ENCODE measurements around the gene ALKBH5. TPM values are rescaled to one million over a fixed set of nuclear protein-coding genes. Genes with fewer than 3 reads are reported as not detected.
A peak's percentile ranks its signal among the peaks of the same experiment; 100 is the strongest.

ALKBH5 gene
- total RNA-seq, 2 experiments from 2014 or later: 118 to 125 TPM

GRCh38 chr17:18161207-18162145, 22.2 kb upstream of the ALKBH5 start:
- Mint-ChIP-seq H3K9me3 (no peaks in the 10 kb centered on the region), H3K4me3 (no peak overlapping the region), H3K27me3 (peaks cover 1% of the 10 kb centered on the region), H3K27ac (no peak overlapping the region), H3K36me3 (ENCODE audit: low read depth) (no peaks in the 10 kb centered on the region), H3K4me1 (peaks cover 7% of the 10 kb centered on the region)
- ChIA-PET CTCF (interaction anchor here (1.0 kb wide), 1 partner anchor 9 kb away, joined by 3 read pairs; no protein-coding TSS in a partner anchor), POLR2A (interaction anchor here (1.0 kb wide), 1 partner anchor 22 kb away, joined by 3 read pairs; no protein-coding TSS in a partner anchor)
- DNase-seq: no peak

- H3K4me1 Mint-ChIP-seq: peaks cover 3% of the 10 kb centered on the region
- H3K27ac Mint-ChIP-seq: no peak overlapping the region
- H3K9me3 Mint-ChIP-seq: no peaks in the 10 kb centered on the region
- no peak for DNase-seq
- no peak overlapping the region for H3K4me3 Mint-ChIP-seq
- CTCF ChIA-PET: no interaction called here
- H3K36me3 Mint-ChIP-seq (ENCODE audit: low read depth): no peaks in the 10 kb centered on the region
- peaks cover 1% of the 10 kb centered on the region for H3K27me3 Mint-ChIP-seq
- POLR2A ChIA-PET: no interaction called here
These were observed 20.1 kb upstream of the ALKBH5 start for GRCh38 chr17:18163547-18163946.

- no peaks in the 10 kb centered on the region for H3K4me1 Mint-ChIP-seq
- H3K27ac Mint-ChIP-seq: no peak overlapping the region
- H3K27me3 Mint-ChIP-seq: no peaks in the 10 kb centered on the region
- ChIA-PET POLR2A (no interaction called here), CTCF (interaction anchor here (0.9 kb wide), 1 partner anchor 16 kb away, joined by 4 read pairs; the partner anchor contains the start of gene ALKBH5)
- H3K36me3 Mint-ChIP-seq (ENCODE audit: low read depth): no peaks in the 10 kb centered on the region
- DNase-seq: no peak
- H3K9me3 Mint-ChIP-seq: no peaks in the 10 kb centered on the region
- H3K4me3 Mint-ChIP-seq: no peak overlapping the region
These were observed 16.7 kb upstream of the ALKBH5 start for GRCh38 chr17:18166894-18167293.

GRCh38 chr17:18167421-18167820, 16.2 kb upstream of the ALKBH5 start:
- POLR2A ChIA-PET: no interaction called here
- CTCF ChIA-PET: no interaction called here
- no peak overlapping the region for H3K27ac Mint-ChIP-seq
- no peaks in the 10 kb centered on the region for H3K36me3 Mint-ChIP-seq (ENCODE audit: low read depth)
- no peaks in the 10 kb centered on the region for H3K27me3 Mint-ChIP-seq
- no peaks in the 10 kb centered on the region for H3K4me1 Mint-ChIP-seq
- H3K4me3 Mint-ChIP-seq: no peak overlapping the region
- DNase-seq: no peak
- no peaks in the 10 kb centered on the region for H3K9me3 Mint-ChIP-seq

GRCh38 chr17:18172531-18173278, 10.9 kb upstream of the ALKBH5 start:
- Mint-ChIP-seq H3K9me3 (no peaks in the 10 kb centered on the region), H3K27me3 (no peaks in the 10 kb centered on the region), H3K4me1 (peaks cover 5% of the 10 kb centered on the region), H3K4me3 (no peak overlapping the region), H3K27ac (no peak overlapping the region), H3K36me3 (ENCODE audit: low read depth) (no peaks in the 10 kb centered on the region)
- CTCF ChIA-PET: no interaction called here
- POLR2A ChIA-PET: no interaction called here
- no peak for DNase-seq

- peaks cover 5% of the 10 kb centered on the region for H3K4me1 Mint-ChIP-seq
- CTCF ChIA-PET: no interaction called here
- H3K27ac Mint-ChIP-seq: no peak overlapping the region
- no peaks in the 10 kb centered on the region for H3K27me3 Mint-ChIP-seq
- no peak for DNase-seq
- POLR2A ChIA-PET: no interaction called here
- H3K4me3 Mint-ChIP-seq: no peak overlapping the region
- H3K36me3 Mint-ChIP-seq (ENCODE audit: low read depth): no peaks in the 10 kb centered on the region
- H3K9me3 Mint-ChIP-seq: no peaks in the 10 kb centered on the region
These were observed 9.9 kb upstream of the ALKBH5 start for GRCh38 chr17:18173740-18174139.

- H3K4me1 Mint-ChIP-seq: peaks cover 11% of the 10 kb centered on the region
- POLR2A ChIA-PET: no interaction called here
- no peaks in the 10 kb centered on the region for H3K36me3 Mint-ChIP-seq (ENCODE audit: low read depth)
- CTCF ChIA-PET: no interaction called here
- DNase-seq: no peak
- no peaks in the 10 kb centered on the region for H3K9me3 Mint-ChIP-seq
- H3K27ac Mint-ChIP-seq: no peak overlapping the region
- H3K27me3 Mint-ChIP-seq: no peaks in the 10 kb centered on the region
- H3K4me3 Mint-ChIP-seq: no peak overlapping the region
These were observed 7.5 kb upstream of the ALKBH5 start for GRCh38 chr17:18176176-18176575.

- no peak for DNase-seq
- POLR2A ChIA-PET: no interaction called here
- Mint-ChIP-seq H3K4me1 (peaks cover 20% of the 10 kb centered on the region), H3K36me3 (ENCODE audit: low read depth) (no peaks in the 10 kb centered on the region), H3K27me3 (no peaks in the 10 kb centered on the region), H3K4me3 (no peak overlapping the region), H3K9me3 (no peaks in the 10 kb centered on the region), H3K27ac (no peak overlapping the region)
- CTCF ChIA-PET: interaction anchor here (1.1 kb wide), 1 partner anchor 14 kb away, joined by 7 read pairs; no protein-coding TSS in a partner anchor
These were observed 6.5 kb upstream of the ALKBH5 start for GRCh38 chr17:18177133-18177532.

GRCh38 chr17:18177722-18178121, 5.9 kb upstream of the ALKBH5 start:
- POLR2A ChIA-PET: no interaction called here
- no peak overlapping the region for H3K4me3 Mint-ChIP-seq
- CTCF ChIA-PET: interaction anchor here (1.1 kb wide), 1 partner anchor 13 kb away, joined by 7 read pairs; no protein-coding TSS in a partner anchor
- DNase-seq: no peak
- peaks cover 22% of the 10 kb centered on the region for H3K4me1 Mint-ChIP-seq
- no peaks in the 10 kb centered on the region for H3K36me3 Mint-ChIP-seq (ENCODE audit: low read depth)
- no peak overlapping the region for H3K27ac Mint-ChIP-seq
- H3K9me3 Mint-ChIP-seq: no peaks in the 10 kb centered on the region
- no peaks in the 10 kb centered on the region for H3K27me3 Mint-ChIP-seq

- Mint-ChIP-seq H3K27ac (no peak overlapping the region), H3K27me3 (no peaks in the 10 kb centered on the region), H3K4me3 (no peak overlapping the region), H3K36me3 (ENCODE audit: low read depth) (peaks cover 3% of the 10 kb centered on the region), H3K9me3 (no peaks in the 10 kb centered on the region), H3K4me1 (peaks cover 17% of the 10 kb centered on the region)
- DNase-seq: no peak
- CTCF ChIA-PET: no interaction called here
- POLR2A ChIA-PET: interaction anchor here (0.8 kb wide), 1 partner anchor 28 kb away, joined by 3 read pairs; no protein-coding TSS in a partner anchor
These were observed 4.4 kb upstream of the ALKBH5 start for GRCh38 chr17:18179196-18179595.

- CTCF ChIA-PET: no interaction called here
- Mint-ChIP-seq H3K27me3 (no peaks in the 10 kb centered on the region), H3K4me3 (no peak overlapping the region), H3K27ac (no peak overlapping the region), H3K36me3 (ENCODE audit: low read depth) (peaks cover 9% of the 10 kb centered on the region), H3K4me1 (peaks cover 18% of the 10 kb centered on the region), H3K9me3 (no peaks in the 10 kb centered on the region)
- no peak for DNase-seq
- POLR2A ChIA-PET: interaction anchor here (0.8 to 1.0 kb wide), 2 partner anchors 27 to 28 kb away, joined by 3 read pairs; no protein-coding TSS in a partner anchor
These were observed 3.8 kb upstream of the ALKBH5 start for GRCh38 chr17:18179804-18180203.

- Mint-ChIP-seq H3K27ac (peak overlapping the region; percentile 100), H3K9me3 (no peaks in the 10 kb centered on the region), H3K4me1 (peaks cover 29% of the 10 kb centered on the region), H3K4me3 (peak overlapping the region; percentile 94), H3K36me3 (ENCODE audit: low read depth) (peaks cover 24% of the 10 kb centered on the region), H3K27me3 (no peaks in the 10 kb centered on the region)
- ChIA-PET CTCF (no interaction called here), POLR2A (interaction anchor here (1.7 to 2.0 kb wide), 2 partner anchors 24 to 70 kb away, joined by 3 to 11 read pairs; no protein-coding TSS in a partner anchor)
- DNase-seq: peak; percentile 30
These were observed 2.3 kb upstream of the ALKBH5 start for GRCh38 chr17:18181358-18181757.
